H9 (cell line): Measurements from ENCODE around the gene ACBD6. TPM values are rescaled to one million over a fixed set of nuclear protein-coding genes. Genes with fewer than 3 reads are reported as not detected.
A peak's percentile ranks its signal among the peaks of the same experiment; 100 is the strongest.

Experiments
- DNase-seq: peaks from one replicate; pipeline ENCODE4 v3.0.0-alpha.2; 2017
- H2AFZ ChIP-seq: one replicate; pipeline ENCODE4 v1.6.1; 2013; ENCODE audit warnings: mild to moderate bottlenecking, low read length, control low read depth, moderate library complexity
- H2AK5ac ChIP-seq: 2 replicates; pipeline ENCODE4 v1.6.1; 2013; ENCODE audit warnings: low read length, control low read depth, mixed read lengths; ENCODE audit not compliant: insufficient read length
- H2BK120ac ChIP-seq: one replicate; pipeline ENCODE4 v1.6.1; 2013; ENCODE audit warnings: low read depth, mild to moderate bottlenecking, low read length, control low read depth, inconsistent platforms; ENCODE audit not compliant: poor library complexity, severe bottlenecking
- H2BK12ac ChIP-seq: 2 replicates; pipeline ENCODE4 v1.6.1; 2013; ENCODE audit warnings: low read length, control low read depth, mixed read lengths, low read depth; ENCODE audit not compliant: insufficient read length
- H2BK15ac ChIP-seq: 2 replicates; pipeline ENCODE4 v1.6.1; 2013; ENCODE audit warnings: low read depth, low read length, control low read depth
- H2BK20ac ChIP-seq: one replicate; pipeline ENCODE4 v1.6.1; 2013; ENCODE audit warnings: low read depth, mild to moderate bottlenecking, low read length, control low read depth, inconsistent platforms; ENCODE audit not compliant: poor library complexity, severe bottlenecking
- H2BK5ac ChIP-seq: 2 replicates; pipeline ENCODE4 v1.6.1; 2013; ENCODE audit warnings: low read length, control low read depth, mixed read lengths; ENCODE audit not compliant: insufficient read length
- H3K14ac ChIP-seq: 2 replicates; pipeline ENCODE4 v1.6.1; 2013; ENCODE audit warnings: low read length, control low read depth; ENCODE audit not compliant: insufficient read depth
- H3K18ac ChIP-seq: 2 replicates; pipeline ENCODE4 v1.6.1; 2013; ENCODE audit warnings: low read depth, mild to moderate bottlenecking, mixed read lengths, low read length, control low read depth; ENCODE audit not compliant: insufficient read length
- H3K23ac ChIP-seq: 2 replicates; pipeline ENCODE4 v1.6.1; 2013; ENCODE audit warnings: low read length, control low read depth, mixed read lengths, low read depth; ENCODE audit not compliant: insufficient read length
- H3K23me2 ChIP-seq: 2 replicates; pipeline ENCODE4 v1.6.1; 2013; ENCODE audit warnings: low read depth, mild to moderate bottlenecking, mixed read lengths, low read length, control low read depth; ENCODE audit not compliant: insufficient read length, poor library complexity, severe bottlenecking
- H3K27ac ChIP-seq: 2 replicates; pipeline ENCODE4 v1.5.1; 2013; ENCODE audit warnings: low read length, control low read depth, mixed read lengths, low read depth; ENCODE audit not compliant: insufficient read length
- H3K27me3 ChIP-seq: 2 replicates; pipeline ENCODE4 v1.6.1; 2013; ENCODE audit warnings: low read length, control low read depth, inconsistent platforms; ENCODE audit not compliant: insufficient read depth
- H3K4ac ChIP-seq: 2 replicates; pipeline ENCODE4 v1.6.1; 2013; ENCODE audit warnings: low read depth, mild to moderate bottlenecking, control low read depth, inconsistent platforms, low read length, moderate library complexity
- H3K4me1 ChIP-seq: 2 replicates; pipeline ENCODE4 v1.6.1; 2013; ENCODE audit warnings: low read length, control low read depth, inconsistent platforms; ENCODE audit not compliant: insufficient read depth
- H3K4me2 ChIP-seq: 2 replicates; pipeline ENCODE4 v1.6.1; 2013; ENCODE audit warnings: low read length, control low read depth, mixed read lengths; ENCODE audit not compliant: insufficient read length, insufficient read depth
- H3K56ac ChIP-seq: 2 replicates; pipeline ENCODE4 v1.6.1; 2013; ENCODE audit warnings: low read depth, mild to moderate bottlenecking, mixed read lengths, low read length, control low read depth; ENCODE audit not compliant: insufficient read length
- H3K79me1 ChIP-seq: 2 replicates; pipeline ENCODE4 v1.6.1; 2013; ENCODE audit warnings: low read depth, mild to moderate bottlenecking, moderate library complexity, low read length, control low read depth, inconsistent platforms; ENCODE audit not compliant: insufficient read depth, poor library complexity, severe bottlenecking
- H3K79me2 ChIP-seq: 2 replicates; pipeline ENCODE4 v1.6.1; 2013; ENCODE audit warnings: low read length, control low read depth, inconsistent platforms; ENCODE audit not compliant: insufficient read depth
- H3K9ac ChIP-seq: 2 replicates; pipeline ENCODE4 v1.6.1; 2013; ENCODE audit warnings: low read length, control low read depth, mixed read lengths; ENCODE audit not compliant: insufficient read length; ENCODE audit errors: extremely low read depth
- H3K9me3 ChIP-seq: one replicate; pipeline ENCODE4 v1.6.1; 2013; ENCODE audit warnings: low read depth, low read length, inconsistent platforms; ENCODE audit not compliant: control insufficient read depth
- H3T11ph ChIP-seq: one replicate; pipeline ENCODE4 v1.6.1; 2013; ENCODE audit warnings: mild to moderate bottlenecking, low read length, control low read depth, inconsistent platforms
- H4K20me1 ChIP-seq: one replicate; pipeline ENCODE4 v1.6.1; 2013; ENCODE audit not compliant: control insufficient read depth, insufficient read length, insufficient read depth
- H4K5ac ChIP-seq: 2 replicates; pipeline ENCODE4 v1.6.1; 2013; ENCODE audit warnings: low read depth, mild to moderate bottlenecking, mixed read lengths, low read length, control low read depth; ENCODE audit not compliant: insufficient read length
- H4K8ac ChIP-seq: replicated peaks from 2 replicates; pipeline ENCODE4 v1.6.1; 2013; ENCODE audit warnings: low read length, control low read depth, mixed read lengths, low read depth; ENCODE audit not compliant: insufficient read length
- H4K91ac ChIP-seq: 2 replicates; pipeline ENCODE4 v1.6.1; 2013; ENCODE audit warnings: low read depth, mild to moderate bottlenecking, moderate library complexity, mixed read lengths, low read length, control low read depth; ENCODE audit not compliant: insufficient read length
- H3K27ac Mint-ChIP-seq, 3 experiments: 2 replicates in 2 of 3; 3 replicates in 1 of 3; pipeline ENCODE4 v1.8.0; 2020 to 2021; ENCODE audit warnings: mixed read lengths in 3 of 3, mild to moderate bottlenecking in 1 of 3, moderate library complexity in 1 of 3
- H3K27me3 Mint-ChIP-seq: 2 replicates; pipeline ENCODE4 v1.8.0; 2021; ENCODE audit warnings: low read depth, mild to moderate bottlenecking, moderate library complexity, mixed read lengths
- H3K36me3 Mint-ChIP-seq, 3 experiments: 2 replicates in 2 of 3; 3 replicates in 1 of 3; pipeline ENCODE4 v1.8.0; 2020 to 2021; ENCODE audit warnings: low read depth in 3 of 3, mixed read lengths in 3 of 3; ENCODE audit not compliant: insufficient read depth in 1 of 3
- H3K4me1 Mint-ChIP-seq, 2 experiments: 2 replicates each; pipeline ENCODE4 v1.8.0; 2020; ENCODE audit warnings: mixed read lengths in 2 of 2
- H3K4me3 Mint-ChIP-seq, 2 experiments: 2 replicates in 1 of 2; 3 replicates in 1 of 2; pipeline ENCODE4 v1.8.0; 2020 to 2021; ENCODE audit warnings: mild to moderate bottlenecking in 2 of 2, mixed read lengths in 2 of 2, moderate library complexity in 1 of 2
- H3K9me3 Mint-ChIP-seq, 2 experiments: 2 replicates in 1 of 2; 3 replicates in 1 of 2; pipeline ENCODE4 v1.8.0; 2020; ENCODE audit warnings: mild to moderate bottlenecking in 2 of 2, mixed read lengths in 2 of 2, moderate library complexity in 1 of 2
- CTCF ChIP-seq: fragments of 200-600 bp; sonication (generic); conservative IDR thresholded peaks from 3 replicates; pipeline ENCODE4 v1.8.0; 2021; ENCODE audit warnings: antibody characterized with exemption, mild to moderate bottlenecking
- WGBS: extraction: QIAGEN DNeasy Blood & Tissue Kit; methylation state at CpG from one replicate; pipeline ENCODE4 v1.1.7; 2013; ENCODE audit warnings: missing lambda C conversion rate, low lambda C conversion rate, mixed read lengths; ENCODE audit not compliant: insufficient read length; ENCODE audit errors: extremely low coverage; 5-methylcytosine and 5-hydroxymethylcytosine counted together
- total RNA-seq: library from RNA; stranded (reverse); gene quantifications from 2 replicates; pipeline ENCODE4 v1.2.1, GENCODE V29; 2021

Gene ACBD6
- total RNA-seq, 1 experiment from 2014 or later = 51.4 TPM

- H3K36me3 Mint-ChIP-seq = peaks cover 5 to 12% (median 9%) of the 10 kb centered on the region in 3 experiments; a peak in 5 of 7 replicates
- no peaks in the 10 kb centered on the region for H3K9me3 Mint-ChIP-seq
- Histone ChIP-seq H3K4me2 (no peak overlapping the region), H3K79me1 (no peaks in the 10 kb centered on the region), H4K91ac (no peak overlapping the region), H4K20me1 (no peaks in the 10 kb centered on the region), H2BK15ac (no peak overlapping the region), H3K18ac (no peak overlapping the region), H3K9me3 (no peaks in the 10 kb centered on the region), H3K4ac (no peak overlapping the region), H3K23ac (no peak overlapping the region), H2BK5ac (no peak overlapping the region), H3K23me2 (no peaks in the 10 kb centered on the region), H3K9ac (no peak overlapping the region), H2AFZ (no peak overlapping the region), H3K27ac (no peak overlapping the region), H4K8ac (no peak overlapping the region), H3K27me3 (no peaks in the 10 kb centered on the region), H3K4me1 (peaks cover 8% of the 10 kb centered on the region; the same call in 1 of the 2 replicates), H4K5ac (no peak overlapping the region), H3K79me2 (no peaks in the 10 kb centered on the region), H2AK5ac (no peak overlapping the region), H2BK20ac (no peak overlapping the region), H3K56ac (no peak overlapping the region), H3K14ac (no peak overlapping the region), H2BK120ac (no peak overlapping the region), H3T11ph (no peak overlapping the region), H2BK12ac (no peak overlapping the region)
- TF ChIP-seq CTCF = no peak
- peak overlapping the region in 1 of 2 experiments; percentile 12; a peak in 1 of 5 replicates for H3K4me3 Mint-ChIP-seq
- WGBS = no CpG with 5 or more reads among the region's 9 CpGs
- H3K27ac Mint-ChIP-seq = peak overlapping the region in 2 of 3 experiments; percentile 1 to 12; a peak in 4 of 7 replicates
- DNase-seq = no peak
- H3K4me1 Mint-ChIP-seq = peaks cover 62 to 75% of the 10 kb centered on the region in 2 experiments
- peaks cover 5% of the 10 kb centered on the region for H3K27me3 Mint-ChIP-seq
Measured at GRCh38 chr1:180268556-180269075, 233.8 kb downstream of the ACBD6 start.
